Panc1 (cell line): ENCODE results near the gene LAIR2. TPM values are rescaled to one million over a fixed set of nuclear protein-coding genes. Genes with fewer than 3 reads are reported as not detected.

Source experiments
- ATAC-seq: fragments of 200-7000 bp; cut with Tn5 transposase; 2 replicates; pipeline ENCODE4 v1.9.1; 2020; ENCODE audit warnings: mild to moderate bottlenecking, moderate library complexity
- BruUV-seq: library from RNA; stranded (reverse); fragments of 400-500 nt; replicated peaks from 2 replicates; lab custom pipeline; 2021; lab: Mats Ljungman, UMichigan
- CTCF ChIA-PET: fragments of 300-600 bp; sonication (Branson Sonifier 250); formaldehyde crosslinking; loops from one replicate; lab custom pipeline; 2022; ENCODE audit warnings: antibody characterized with exemption; lab: Charles Lee
- POLR2A ChIA-PET: fragments of 300-600 bp; sonication (Branson Sonifier 250); formaldehyde crosslinking; loops from one replicate; lab custom pipeline; 2022; ENCODE audit warnings: antibody characterized with exemption; lab: Charles Lee
- DNase-seq: peaks from one replicate; pipeline ENCODE4 v3.0.0-alpha.2; 2010; ENCODE audit warnings: low read depth, low spot score
- H3K27ac ChIP-seq: 2 replicates; pipeline ENCODE4 v1.5.1; 2011; ENCODE audit warnings: mild to moderate bottlenecking, low read length, inconsistent platforms
- H3K27me3 ChIP-seq: fragments of 200-500 bp; sonication (Bioruptor generic); 2 replicates; pipeline ENCODE4 v1.6.0; 2014; ENCODE audit warnings: low read length, inconsistent platforms; ENCODE audit not compliant: control insufficient read depth, insufficient read depth
- H3K36me3 ChIP-seq: fragments of 200-500 bp; sonication (Bioruptor generic); 2 replicates; pipeline ENCODE4 v1.5.1; 2014; ENCODE audit warnings: inconsistent platforms, mild to moderate bottlenecking, low read length, moderate library complexity; ENCODE audit not compliant: control insufficient read depth, insufficient read depth
- H3K4me1 ChIP-seq: 2 replicates; pipeline ENCODE4 v1.5.1; 2011; ENCODE audit warnings: inconsistent platforms, mild to moderate bottlenecking, low read length, moderate library complexity; ENCODE audit not compliant: control insufficient read depth, insufficient read depth
- H3K4me3 ChIP-seq, 2 experiments: 2 replicates each; pipeline ENCODE4 v1.5.1; 2011 to 2012; ENCODE audit warnings: low read depth in 2 of 2, low read length in 2 of 2, mild to moderate bottlenecking in 2 of 2, inconsistent platforms in 1 of 2, moderate library complexity in 1 of 2
- H3K9me3 ChIP-seq: fragments of 200-500 bp; sonication (Bioruptor generic); 2 replicates; pipeline ENCODE4 v1.5.1; 2014; ENCODE audit warnings: low read depth, mild to moderate bottlenecking, inconsistent platforms, low read length, moderate library complexity; ENCODE audit not compliant: control insufficient read depth, insufficient read depth
- POLR2AphosphoS5 ChIP-seq: IDR thresholded peaks from 2 replicates; pipeline ENCODE4 v1.6.1; 2012; ENCODE audit warnings: mild to moderate bottlenecking, low read depth, low read length, moderate library complexity
- REST ChIP-seq, 2 experiments: IDR thresholded peaks; 2 replicates each; pipeline ENCODE4 v1.6.1; 2011 to 2012; ENCODE audit warnings: low read depth in 2 of 2, control low read depth in 1 of 2, low read length in 1 of 2, mild to moderate bottlenecking in 1 of 2, moderate library complexity in 1 of 2; ENCODE audit not compliant: insufficient read depth in 1 of 2
- SIN3A ChIP-seq: IDR thresholded peaks from 2 replicates; pipeline ENCODE4 v1.6.1; 2012; ENCODE audit warnings: low read depth, mild to moderate bottlenecking, low read length, moderate library complexity, borderline replicate concordance; ENCODE audit not compliant: insufficient read depth
- TCF7L2 ChIP-seq: IDR thresholded peaks from 2 replicates; pipeline ENCODE4 v1.6.1; 2011; ENCODE audit warnings: mild to moderate bottlenecking, low read depth, low read length, inconsistent platforms
- in situ Hi-C: cut with HindIII; loops from 2 replicates; pipeline ENCODE4 v1.10.0; 2016; ENCODE audit warnings: low sequenced_read_pairs, low pct_unique_long_range_greater_than_20kb
- intact Hi-C: fragments of 100-400 bp; cut with micrococcal nuclease; formaldehyde crosslinking; loops from one replicate; pipeline ENCODE4 v1.10.0; 2022; ENCODE audit not compliant: unreplicated experiment
- total RNA-seq: library from RNA; stranded (reverse); gene quantifications from one replicate; pipeline ENCODE4 v1.2.1, GENCODE V29; 2021; ENCODE audit not compliant: unreplicated experiment
- TF ChIP-seq, protein P1 (sequence below): fragments of 450-650 bp; IDR thresholded peaks from 2 replicates; pipeline ENCODE4 v1.5.1; 2017; ENCODE audit warnings: mild to moderate bottlenecking

Gene LAIR2
- total RNA-seq, 1 experiment from 2014 or later: not detected

GRCh38 chr19:54551293-54551692, 48.7 kb downstream of the LAIR2 start:
- CTCF ChIA-PET: no interaction called here
- no peaks in the 10 kb centered on the region for H3K9me3 ChIP-seq

GRCh38 chr19:54551950-54552912, 49.6 kb downstream of the LAIR2 start:
- DNase-seq: no peak
- POLR2A ChIA-PET: no interaction called here
- Histone ChIP-seq H3K36me3 (no peaks in the 10 kb centered on the region), H3K4me1 (no peaks in the 10 kb centered on the region), H3K9me3 (no peaks in the 10 kb centered on the region), H3K27me3 (peaks cover 13% of the 10 kb centered on the region), H3K27ac (no peak overlapping the region), H3K4me3 (no peak overlapping the region)
- CTCF ChIA-PET: no interaction called here
- no peak for TF ChIP-seq REST (IDR thresholded peaks at IDR 0.05; ENCODE audit: insufficient read depth in 1 of 2, low read depth in 2 of 2, low read length in 1 of 2)
- no peak for TF ChIP-seq TCF7L2
- no peak for TF ChIP-seq SIN3A
- TF ChIP-seq, protein P1, sequence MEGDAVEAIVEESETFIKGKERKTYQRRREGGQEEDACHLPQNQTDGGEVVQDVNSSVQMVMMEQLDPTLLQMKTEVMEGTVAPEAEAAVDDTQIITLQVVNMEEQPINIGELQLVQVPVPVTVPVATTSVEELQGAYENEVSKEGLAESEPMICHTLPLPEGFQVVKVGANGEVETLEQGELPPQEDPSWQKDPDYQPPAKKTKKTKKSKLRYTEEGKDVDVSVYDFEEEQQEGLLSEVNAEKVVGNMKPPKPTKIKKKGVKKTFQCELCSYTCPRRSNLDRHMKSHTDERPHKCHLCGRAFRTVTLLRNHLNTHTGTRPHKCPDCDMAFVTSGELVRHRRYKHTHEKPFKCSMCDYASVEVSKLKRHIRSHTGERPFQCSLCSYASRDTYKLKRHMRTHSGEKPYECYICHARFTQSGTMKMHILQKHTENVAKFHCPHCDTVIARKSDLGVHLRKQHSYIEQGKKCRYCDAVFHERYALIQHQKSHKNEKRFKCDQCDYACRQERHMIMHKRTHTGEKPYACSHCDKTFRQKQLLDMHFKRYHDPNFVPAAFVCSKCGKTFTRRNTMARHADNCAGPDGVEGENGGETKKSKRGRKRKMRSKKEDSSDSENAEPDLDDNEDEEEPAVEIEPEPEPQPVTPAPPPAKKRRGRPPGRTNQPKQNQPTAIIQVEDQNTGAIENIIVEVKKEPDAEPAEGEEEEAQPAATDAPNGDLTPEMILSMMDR: no peak
- TF ChIP-seq POLR2AphosphoS5: no peak
- intact Hi-C loops (loop anchor here (10.0 kb wide), 1 partner anchor 67 kb away; no protein-coding TSS in a partner anchor), in situ Hi-C loops (no loop called here)
- 0 out of 2 replicates have a peak, but pooled peaks have one; percentile 17 for ATAC-seq
- BruUV-seq: no TSS peak

More at GRCh38 chr19:54551293-54551692, 48.7 kb downstream of the LAIR2 start:
- in situ Hi-C loops: no loop called here
- intact Hi-C loops: loop anchor here (10.0 kb wide), 1 partner anchor 66 kb away; no protein-coding TSS in a partner anchor
- H3K27ac ChIP-seq: no peak overlapping the region
- no peak for DNase-seq
- POLR2A ChIA-PET: interaction anchor here (0.6 kb wide), 2 partner anchors 1015 to 1077 kb away, joined by 4 to 6 read pairs; no protein-coding TSS in a partner anchor
- BruUV-seq: no TSS peak
- no peaks in the 10 kb centered on the region for H3K36me3 ChIP-seq
- peaks cover 6% of the 10 kb centered on the region for H3K27me3 ChIP-seq
- TF ChIP-seq POLR2AphosphoS5 (no peak), SIN3A (no peak), REST (IDR thresholded peaks at IDR 0.05; ENCODE audit: insufficient read depth in 1 of 2, low read depth in 2 of 2, low read length in 1 of 2) (no peak), TCF7L2 (no peak)
- TF ChIP-seq, protein P1: no peak
- H3K4me1 ChIP-seq: no peaks in the 10 kb centered on the region
- no peak for ATAC-seq
- no peak overlapping the region for H3K4me3 ChIP-seq
